Kidney tubule cell (primary cell): ENCODE measurements around the gene IL12RB1.

Source experiments
- DNase-seq: peaks from one replicate; pipeline ENCODE4 v3.0.0-alpha.2; 2018; ENCODE audit warnings: low spot score

IL12RB1 gene

DNA sequence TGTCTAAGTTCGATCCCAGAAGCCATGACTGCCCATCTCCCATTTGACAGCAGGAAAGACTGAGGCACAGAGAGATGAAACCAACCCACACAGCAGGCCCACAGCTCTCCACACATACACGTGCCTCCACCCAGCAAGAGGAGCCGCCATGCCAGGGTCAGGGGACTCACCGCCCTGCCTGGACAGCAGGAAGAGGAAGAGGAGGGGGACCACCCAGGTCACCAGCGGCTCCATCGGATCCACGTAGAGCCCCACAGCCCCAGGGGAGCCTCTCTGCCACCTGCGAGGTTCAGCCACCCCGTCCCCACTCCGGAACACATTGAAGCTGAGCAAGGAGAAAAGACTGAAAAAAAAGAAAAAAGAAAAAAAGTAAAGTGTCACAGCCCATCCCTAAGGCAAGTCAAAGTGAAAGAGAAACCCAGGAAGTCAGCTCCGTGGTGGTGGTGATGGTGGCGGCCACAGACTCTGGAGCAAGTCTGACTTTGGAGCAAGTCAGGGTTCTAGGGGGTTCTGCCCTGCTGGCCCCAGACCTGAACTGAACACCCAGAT, at the start of gene IL12RB1:
TSS of gene IL12RB1 (minus strand) at position 345 of the 549 bp plus-strand sequence. CDS start at position 234, 111 bp downstream.
- DNase-seq, result no peak

DNA sequence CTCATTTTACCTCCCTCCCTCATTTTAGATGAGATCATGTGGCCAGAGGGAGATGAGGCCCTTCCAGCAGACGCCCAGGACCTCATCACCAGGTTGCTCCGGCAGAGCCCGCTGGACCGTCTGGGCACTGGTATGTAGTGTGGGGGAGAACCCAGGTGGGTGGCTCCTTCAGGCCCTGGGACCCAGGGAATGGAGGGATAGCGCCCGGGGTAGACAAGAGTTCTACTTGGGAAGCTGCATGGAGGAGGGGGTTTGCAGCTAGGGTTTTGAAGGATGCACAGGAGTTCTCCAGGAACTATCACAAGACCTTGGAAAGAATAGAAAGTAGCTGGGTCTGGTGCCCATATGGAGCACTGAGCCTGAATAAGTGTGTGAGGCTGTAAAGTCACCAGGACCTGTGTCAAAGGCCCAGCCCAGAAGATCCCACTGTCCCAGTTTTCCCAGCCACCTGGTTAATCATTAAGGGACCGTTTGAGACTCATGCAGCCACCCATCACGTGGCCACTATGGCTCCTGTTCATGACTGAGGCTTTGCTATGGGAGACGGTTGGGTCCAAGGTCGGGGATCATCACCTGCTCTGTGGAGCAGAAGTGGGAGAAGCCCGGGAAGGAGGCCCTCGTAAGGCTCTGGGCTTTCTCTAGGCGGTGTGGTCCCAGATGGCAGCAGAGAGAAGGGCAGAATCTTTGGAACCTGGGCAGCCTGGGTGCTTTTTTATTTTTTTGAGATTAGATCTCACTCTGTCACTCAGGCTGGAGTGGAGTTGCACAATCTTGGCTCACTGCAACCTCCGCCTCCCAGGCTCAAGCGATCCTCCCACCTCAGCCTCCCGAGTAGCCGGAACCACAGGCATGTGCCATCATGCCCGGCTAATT, 49.2 kb upstream of the IL12RB1 start:
- DNase-seq, result peak; percentile 61

DNA sequence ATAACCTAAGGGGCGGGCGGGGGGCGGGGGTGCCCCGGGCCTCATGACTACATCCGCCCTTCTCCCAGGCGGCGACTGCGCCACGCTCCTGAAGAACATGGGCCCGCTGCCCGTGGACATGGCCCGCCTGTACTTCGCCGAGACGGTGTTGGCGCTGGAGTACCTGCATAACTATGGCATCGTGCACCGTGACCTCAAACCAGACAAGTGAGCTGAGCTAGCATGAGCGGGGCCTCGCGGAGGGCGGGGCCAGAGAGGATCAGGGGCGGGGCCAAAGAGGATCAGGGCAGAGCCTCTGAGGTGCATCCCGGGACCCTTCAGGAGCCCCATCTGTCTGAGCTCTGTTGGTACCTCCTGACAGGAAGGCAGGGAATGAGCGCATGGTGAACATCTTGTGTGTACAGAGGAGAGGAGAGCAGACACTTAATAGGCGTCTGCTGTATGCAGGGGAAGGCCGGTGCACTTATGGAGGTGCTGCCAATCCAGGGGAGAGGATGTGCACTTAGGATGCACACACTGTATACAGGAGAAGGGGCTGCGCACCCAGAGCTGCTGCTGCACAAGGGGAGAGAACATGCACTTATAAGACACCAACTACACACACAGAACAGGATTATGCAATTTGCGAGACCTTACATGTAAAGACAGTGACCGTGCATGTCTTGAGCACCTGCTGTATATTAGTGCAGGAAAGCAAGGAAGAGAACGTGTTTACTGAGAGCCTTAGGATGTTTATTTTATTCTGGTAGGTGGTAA, 45.3 kb upstream of the IL12RB1 start:
- DNase-seq, result no peak

DNA sequence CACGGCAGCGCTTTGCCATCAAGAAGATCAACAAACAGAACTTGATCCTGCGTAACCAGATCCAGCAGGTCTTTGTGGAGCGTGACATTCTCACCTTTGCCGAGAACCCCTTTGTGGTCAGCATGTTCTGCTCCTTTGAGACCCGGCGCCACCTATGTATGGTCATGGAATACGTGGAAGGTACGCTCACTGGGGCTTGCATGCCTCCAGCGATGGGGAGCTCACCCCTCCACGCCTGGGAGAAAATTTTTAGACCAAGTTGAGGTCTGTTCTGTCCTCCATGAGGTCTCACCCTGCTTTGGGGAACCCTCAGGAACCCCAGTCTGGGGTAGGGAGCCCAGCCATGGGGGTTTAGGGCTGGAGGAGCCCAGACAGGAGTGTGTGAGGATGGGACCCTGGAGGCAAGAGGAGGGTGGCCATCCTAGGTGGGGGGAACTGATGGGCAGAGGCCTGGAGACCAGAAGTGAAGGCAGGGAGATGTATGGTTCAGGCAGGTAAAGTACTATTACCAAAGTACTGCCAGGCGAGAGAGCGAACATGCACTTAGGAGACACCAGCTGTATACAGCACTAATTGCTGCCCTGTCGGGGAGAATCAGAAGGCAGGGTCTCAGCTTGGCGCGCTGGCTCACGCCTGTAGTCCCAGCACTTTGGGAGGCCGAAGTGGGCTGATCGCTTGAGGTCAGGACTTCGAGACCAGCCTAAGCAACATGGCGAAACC, 43.9 kb upstream of the IL12RB1 start:
- DNase-seq, result no peak

DNA sequence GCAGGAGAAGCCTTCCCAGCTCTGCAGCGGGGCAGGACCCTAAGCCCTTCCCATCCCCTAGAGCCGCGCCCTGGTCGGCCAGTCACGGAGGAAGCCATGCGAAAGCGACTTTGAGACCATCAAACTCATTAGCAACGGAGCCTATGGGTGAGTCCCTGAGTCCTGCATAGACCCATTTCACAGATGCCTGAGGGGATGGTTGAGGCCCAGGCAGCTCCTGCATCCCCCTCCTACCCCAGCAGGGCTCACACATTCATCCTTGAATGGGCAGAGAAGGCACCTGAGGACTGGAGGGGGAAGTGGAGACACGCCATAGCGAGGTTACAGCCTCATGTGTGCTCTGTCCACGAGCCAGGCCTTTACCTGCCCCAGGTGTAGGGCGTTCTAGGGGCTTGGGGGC, 42.1 kb upstream of the IL12RB1 start:
- DNase-seq, result no peak

GRCh38 chr19:18128044-18128443, 41.3 kb upstream of the IL12RB1 start:
- peak; percentile 19 for DNase-seq

GRCh38 chr19:18126097-18126496, 39.4 kb upstream of the IL12RB1 start:
- DNase-seq, result no peak

DNA sequence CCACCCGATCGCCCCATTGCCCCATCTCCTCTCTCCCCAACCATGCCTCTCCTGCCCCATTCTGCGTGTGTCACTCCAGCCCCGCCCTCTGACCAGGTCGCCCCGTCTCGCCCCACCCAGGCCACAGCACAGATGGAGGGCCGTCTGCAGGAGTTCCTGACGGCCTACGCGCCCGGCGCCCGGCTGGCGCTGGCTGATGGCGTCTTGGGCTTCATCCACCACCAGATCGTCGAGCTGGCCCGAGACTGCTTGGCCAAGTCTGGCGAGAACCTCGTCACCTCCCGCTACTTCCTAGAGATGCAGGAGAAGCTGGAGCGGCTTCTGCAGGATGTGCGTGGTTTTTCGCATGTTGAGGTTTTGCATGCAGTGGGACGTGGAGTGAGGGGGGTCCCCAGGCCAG, 37.1 kb upstream of the IL12RB1 start:
- DNase-seq, result no peak

DNA sequence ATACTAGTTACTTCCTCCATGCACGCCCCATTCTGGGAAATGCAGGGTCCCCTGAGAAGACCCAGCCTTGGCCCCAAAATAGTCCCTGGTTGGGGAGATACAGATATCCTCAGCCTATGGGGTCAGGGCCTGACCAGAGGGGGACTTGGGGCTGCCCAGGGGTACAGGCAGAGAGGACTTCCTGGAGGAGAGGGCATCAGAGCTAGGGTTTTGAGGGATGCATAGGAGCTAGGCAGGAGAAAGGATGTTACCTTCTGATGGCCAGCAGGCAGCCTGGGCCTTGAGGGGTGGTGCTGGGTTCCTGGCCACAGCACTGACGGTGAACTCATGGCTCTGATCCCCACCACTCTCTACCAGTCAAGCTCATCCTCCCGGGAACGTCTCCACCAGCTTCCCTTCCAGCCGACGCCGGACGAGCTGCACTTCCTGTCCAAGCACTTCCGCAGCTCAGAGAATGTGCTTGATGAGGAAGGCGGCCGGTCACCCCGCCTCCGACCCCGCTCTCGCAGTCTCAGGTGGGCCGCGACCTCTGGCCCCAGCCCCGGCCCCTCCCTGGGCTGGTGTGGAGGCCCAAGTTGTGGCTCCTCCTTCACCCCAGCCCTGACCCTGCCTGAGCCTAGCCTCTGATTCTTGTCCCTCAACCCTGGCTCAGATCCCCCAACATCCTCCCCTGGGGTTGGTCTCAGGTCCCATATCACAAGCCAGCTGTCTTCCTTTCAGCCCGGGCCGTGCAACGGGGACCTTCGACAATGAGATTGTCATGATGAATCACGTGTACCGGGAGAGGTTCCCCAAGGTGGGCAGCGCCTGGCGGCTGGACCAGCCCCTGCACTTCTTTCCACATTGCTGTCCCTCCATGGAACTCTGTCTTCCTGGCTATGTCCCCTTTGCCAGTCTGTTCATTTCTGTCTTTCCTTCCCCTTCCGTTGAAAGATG, 36.4 kb upstream of the IL12RB1 start:
- DNase-seq, result no peak

DNA sequence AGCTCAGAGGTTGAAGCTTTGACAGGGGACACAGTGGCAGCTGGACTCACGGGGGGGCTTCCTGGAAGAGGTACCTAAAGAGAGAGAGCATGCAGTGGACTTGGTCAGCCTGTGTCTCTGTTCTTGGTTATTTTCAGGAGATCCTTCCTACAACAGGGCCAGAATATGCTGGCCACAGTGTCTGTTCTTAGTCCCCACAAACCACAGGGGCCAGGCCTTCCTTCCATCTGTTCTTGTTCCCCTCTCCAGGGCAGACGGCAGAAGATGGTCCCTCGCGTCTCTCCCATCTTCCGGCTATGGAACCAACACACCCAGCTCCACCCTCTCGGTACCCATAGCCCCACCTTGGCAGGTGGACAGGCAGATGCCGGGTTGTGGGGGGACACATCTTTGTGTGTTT, 35.7 kb upstream of the IL12RB1 start:
- DNase-seq, result no peak

DNA sequence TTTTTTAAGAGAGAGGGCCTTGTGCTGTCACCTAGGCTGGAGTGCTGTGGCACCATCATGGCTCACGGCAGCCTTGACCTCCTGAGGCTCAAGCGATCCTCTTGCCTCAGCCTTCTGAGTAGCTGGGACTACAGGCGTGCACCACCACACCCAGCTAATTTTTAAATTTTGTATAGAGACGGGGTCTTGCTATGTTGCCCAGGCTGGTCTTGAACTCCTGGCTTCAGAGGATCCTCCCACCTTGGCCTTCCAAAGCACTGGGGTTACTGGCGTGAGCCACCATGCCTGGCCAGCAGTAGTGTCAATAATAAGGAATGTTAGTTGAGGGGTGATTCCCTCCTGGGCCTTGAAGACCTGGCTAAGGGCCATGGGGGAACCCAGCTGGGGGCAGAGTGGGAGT, 34.4 kb upstream of the IL12RB1 start:
- no peak for DNase-seq

GRCh38 chr19:18120127-18120526, 33.4 kb upstream of the IL12RB1 start:
- DNase-seq, result no peak

- DNase-seq, result no peak
Observed at GRCh38 chr19:18119717-18120105, 33.0 kb upstream of the IL12RB1 start.

GRCh38 chr19:18119013-18119716, 32.4 kb upstream of the IL12RB1 start:
- no peak for DNase-seq

DNA sequence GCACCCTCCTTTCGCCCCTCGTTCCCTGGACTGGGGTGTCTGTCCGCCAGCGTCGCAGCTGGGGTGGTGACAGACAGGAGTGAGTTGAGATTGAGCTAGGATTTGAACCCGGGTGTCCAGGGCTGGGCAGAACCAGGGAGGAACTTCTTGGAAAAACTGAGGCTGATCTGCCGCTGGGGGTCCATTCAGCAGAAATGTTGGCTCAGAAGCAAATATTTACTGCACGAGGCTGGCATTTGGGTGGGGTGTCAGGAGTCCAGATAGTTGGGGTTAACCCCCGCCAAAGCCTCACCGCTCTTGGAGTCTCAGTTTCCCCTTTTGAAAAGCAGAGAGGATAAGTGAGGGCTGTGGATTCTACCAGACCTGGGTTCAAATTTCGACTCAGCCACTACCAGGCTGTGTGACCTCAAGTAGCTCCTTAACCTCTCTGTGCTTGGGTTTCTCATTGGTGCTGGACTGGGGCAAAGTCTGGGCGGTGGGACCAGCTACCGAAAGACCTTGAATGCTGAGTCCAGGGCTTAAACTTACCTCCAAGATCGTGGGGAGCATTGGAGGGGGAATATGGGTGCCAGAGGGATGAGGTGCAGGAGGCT, 31.8 kb upstream of the IL12RB1 start:
- no peak for DNase-seq

- peak; percentile 88 for DNase-seq
Observed at GRCh38 chr19:18117692-18118378, 31.1 kb upstream of the IL12RB1 start.

GRCh38 chr19:18117364-18117691, 30.6 kb upstream of the IL12RB1 start:
- DNase-seq, result no peak

DNA sequence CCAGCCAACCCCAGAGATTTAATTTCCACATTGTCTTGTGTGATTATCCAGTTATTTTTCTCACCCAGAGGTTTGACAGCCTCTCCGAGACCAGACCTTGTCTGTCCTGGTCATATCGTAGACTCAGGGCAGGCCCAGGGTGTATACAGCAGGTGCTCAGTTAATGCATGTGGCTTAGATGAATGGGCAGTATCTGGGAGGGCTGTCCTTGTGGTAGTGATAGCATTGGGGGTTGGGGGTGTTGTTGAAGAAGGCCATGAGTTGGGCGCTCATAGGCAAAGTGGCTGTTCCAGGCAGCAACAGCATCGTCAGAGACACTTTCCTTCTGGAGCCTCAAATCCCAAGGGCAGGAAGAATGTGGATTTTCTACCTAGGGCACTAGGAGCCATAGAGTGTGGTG, 27.7 kb upstream of the IL12RB1 start:
- no peak for DNase-seq

DNA sequence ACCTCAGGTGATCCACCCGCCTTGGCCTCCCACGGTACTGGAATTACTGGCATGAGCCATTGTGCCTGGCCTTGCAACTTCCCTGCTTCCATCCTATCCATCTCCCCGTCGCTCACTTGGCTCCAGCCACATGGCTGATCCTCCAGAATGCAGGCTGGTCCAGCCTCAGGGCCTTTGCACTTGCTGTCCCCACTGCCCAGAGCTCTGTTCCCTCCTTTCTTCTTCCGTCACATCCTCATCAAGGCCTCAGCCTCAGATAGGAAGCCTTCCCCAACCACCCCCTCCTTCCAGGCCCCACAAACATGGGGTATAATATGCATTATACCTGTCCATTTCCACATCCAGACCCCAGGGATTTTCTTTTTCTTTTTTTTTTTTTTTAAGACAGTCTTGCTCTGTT, 27.1 kb upstream of the IL12RB1 start:
- no peak for DNase-seq

GRCh38 chr19:18112989-18113478, 26.3 kb upstream of the IL12RB1 start:
- DNase-seq, result peak; percentile 78
